CD1c-positive myeloid dendritic cell (primary cell): ENCODE data around the gene RELB.
A peak's percentile ranks its signal among the peaks of the same experiment; 100 is the strongest.

ENCODE experiments used
- DNase-seq: peaks from one replicate; pipeline ENCODE4 v3.0.0-alpha.2; 2016; ENCODE audit errors: extremely low spot score

The RELB gene

GRCh38 chr19:45020071-45020470, 18.8 kb downstream of the RELB start:
- no peak for DNase-seq

GRCh38 chr19:45021971-45022370, 20.7 kb downstream of the RELB start:
- DNase-seq: no peak

GRCh38 chr19:45023048-45023447, 21.8 kb downstream of the RELB start:
- no peak for DNase-seq

- no peak for DNase-seq
Observed at GRCh38 chr19:45025264-45025663, 24.0 kb downstream of the RELB start.

GRCh38 chr19:45027371-45027770, 26.1 kb downstream of the RELB start:
- no peak for DNase-seq

- DNase-seq: no peak
Observed at GRCh38 chr19:45030825-45031224, 29.6 kb downstream of the RELB start.

GRCh38 chr19:45032421-45032820, 31.2 kb downstream of the RELB start:
- DNase-seq: no peak

- DNase-seq: no peak
Observed at GRCh38 chr19:45035755-45036154, 34.5 kb downstream of the RELB start.

- no peak for DNase-seq
Observed at GRCh38 chr19:45037393-45038169, 36.3 kb downstream of the RELB start.

GRCh38 chr19:45038931-45039893, 37.9 kb downstream of the RELB start, which contains the start of gene CLASRP:
CLASRP (plus strand) TSS chr19:45039045; CDS start chr19:45040213, 1,168 bp downstream.
- peak; percentile 96 for DNase-seq

GRCh38 chr19:45040059-45040771, 39.0 kb downstream of the RELB start:
- peak; percentile 86 for DNase-seq

- DNase-seq: peak; percentile 9
Observed at GRCh38 chr19:45041125-45041524, 39.9 kb downstream of the RELB start.

GRCh38 chr19:45045671-45046353, 44.5 kb downstream of the RELB start:
- DNase-seq: no peak

GRCh38 chr19:45046355-45046754, 45.1 kb downstream of the RELB start:
- no peak for DNase-seq

- DNase-seq: peak; percentile 42
Observed at GRCh38 chr19:45047188-45047797, 46.0 kb downstream of the RELB start.

GRCh38 chr19:45049073-45049736, 47.9 kb downstream of the RELB start:
- DNase-seq: no peak

- DNase-seq: no peak
Observed at GRCh38 chr19:45050036-45050435, 48.8 kb downstream of the RELB start.

GRCh38 chr19:45051929-45052579, 50.8 kb downstream of the RELB start:
- DNase-seq: no peak

- DNase-seq: no peak
Observed at GRCh38 chr19:45056831-45057230, 55.6 kb downstream of the RELB start.

- DNase-seq: no peak
Observed at GRCh38 chr19:45057444-45057843, 56.2 kb downstream of the RELB start.
